Tibial nerve (tissue), 4 donors: Measurements from ENCODE around the gene NFATC3.
A peak's percentile ranks its signal among the peaks of the same experiment; 100 is the strongest.

Source experiments
- CTCF ChIP-seq, 5 experiments: fragments of 200-600 bp in 3 of 5; fragments of 450-650 bp in 2 of 5; sonication (generic) in 3 of 5; IDR thresholded peaks; one replicate each; pipeline ENCODE4 v1.5.1; 2016 to 2019; ENCODE audit warnings: antibody characterized with exemption in 5 of 5, mild to moderate bottlenecking in 3 of 5, moderate library complexity in 2 of 5
- EP300 ChIP-seq, 2 donors: sonication (generic); formaldehyde crosslinking; IDR thresholded peaks; one replicate each; pipeline ENCODE4 v1.6.1; 2017; ENCODE audit warnings: antibody characterized with exemption in 2 of 2, mild to moderate bottlenecking in 1 of 2

GRCh38 chr16:68264128-68265077 is 179.2 kb downstream of the NFATC3 start, which contains the start of gene SLC7A6:
- no peak for TF ChIP-seq EP300 (IDR thresholded peaks at IDR 0.05)
- TF ChIP-seq CTCF (IDR thresholded peaks at IDR 0.05), result peak; percentile 61 to 93 (median 76)
